HuH-7.5 (cell line): ENCODE measurements around the gene XIRP1.
"Not testable (repeated sequence)": the region's sequence is repeated elsewhere in the genome, so short reads cannot be mapped to it uniquely, and the experiment has no call there.

Experiments used
- DNase-seq: peaks from one replicate; pipeline ENCODE4 v3.0.0; 2011; ENCODE audit warnings: low spot score

Gene XIRP1

GRCh38 chr3:39185326-39185958 is 7.0 kb downstream of the XIRP1 start:
- DNase-seq, result no peak

DNA sequence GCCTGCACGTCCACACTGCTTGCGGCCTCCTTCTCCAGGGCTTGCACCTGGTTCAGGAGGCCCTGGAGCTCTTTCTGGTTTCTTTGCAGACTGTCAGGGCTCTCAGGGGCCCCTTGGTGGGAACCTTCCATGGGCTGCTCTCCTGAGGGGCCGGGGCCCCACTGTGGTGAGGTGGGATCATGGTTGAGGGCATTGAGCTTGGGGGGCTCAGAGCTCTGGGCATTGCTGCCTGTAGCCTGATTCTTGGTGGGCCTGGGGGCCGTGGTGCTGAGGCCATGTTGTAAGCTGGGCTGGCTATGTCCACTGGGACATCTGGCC is 7.5 kb downstream of the XIRP1 start:
- DNase-seq, result no peak

GRCh38 chr3:39184081-39184967 is 8.1 kb downstream of the XIRP1 start:
- DNase-seq, result no peak

DNA sequence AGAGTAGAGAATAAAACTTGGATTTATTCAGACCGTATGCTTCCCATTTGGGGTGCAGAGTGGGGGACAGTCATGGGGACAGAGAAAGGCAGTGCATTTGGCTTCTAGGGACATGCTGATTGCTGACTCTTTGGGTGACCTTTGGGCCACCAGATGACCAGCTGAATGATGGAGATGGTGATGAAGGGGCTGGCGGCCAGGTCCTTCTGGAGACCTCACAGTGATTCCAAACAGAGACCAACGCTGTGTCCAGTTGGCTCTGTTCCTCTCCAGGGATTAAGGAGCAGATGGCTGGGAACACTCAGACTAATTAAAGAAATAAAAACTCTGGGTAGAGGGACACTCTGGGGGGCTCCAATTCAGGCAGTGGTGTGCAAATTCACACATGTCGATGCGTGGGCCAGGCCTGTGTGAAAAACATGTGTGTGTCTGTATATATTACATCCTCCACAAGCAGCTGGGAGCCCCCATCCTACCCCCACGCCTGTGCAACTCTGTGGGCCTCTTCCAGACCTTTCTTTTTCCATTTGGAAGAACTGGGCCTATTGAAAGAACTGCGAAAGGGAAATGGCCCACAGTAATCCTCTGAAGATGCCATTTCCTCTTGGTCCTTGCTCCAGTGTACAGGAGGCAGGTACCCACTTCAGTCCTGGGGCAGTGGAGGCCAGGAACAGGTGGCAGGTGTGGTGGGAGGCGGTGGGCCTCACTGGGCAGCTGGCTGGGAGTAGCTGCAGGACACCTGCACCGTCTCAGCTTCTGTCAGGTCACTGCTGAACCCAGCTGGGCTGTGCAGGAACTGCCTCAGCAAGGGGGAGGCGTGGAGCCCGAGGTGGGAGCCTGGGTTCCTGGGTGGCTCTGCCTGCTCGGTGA is 8.9 kb downstream of the XIRP1 start:
- no peak for DNase-seq

GRCh38 chr3:39181408-39182335 is 10.7 kb downstream of the XIRP1 start:
- no peak for DNase-seq

DNA sequence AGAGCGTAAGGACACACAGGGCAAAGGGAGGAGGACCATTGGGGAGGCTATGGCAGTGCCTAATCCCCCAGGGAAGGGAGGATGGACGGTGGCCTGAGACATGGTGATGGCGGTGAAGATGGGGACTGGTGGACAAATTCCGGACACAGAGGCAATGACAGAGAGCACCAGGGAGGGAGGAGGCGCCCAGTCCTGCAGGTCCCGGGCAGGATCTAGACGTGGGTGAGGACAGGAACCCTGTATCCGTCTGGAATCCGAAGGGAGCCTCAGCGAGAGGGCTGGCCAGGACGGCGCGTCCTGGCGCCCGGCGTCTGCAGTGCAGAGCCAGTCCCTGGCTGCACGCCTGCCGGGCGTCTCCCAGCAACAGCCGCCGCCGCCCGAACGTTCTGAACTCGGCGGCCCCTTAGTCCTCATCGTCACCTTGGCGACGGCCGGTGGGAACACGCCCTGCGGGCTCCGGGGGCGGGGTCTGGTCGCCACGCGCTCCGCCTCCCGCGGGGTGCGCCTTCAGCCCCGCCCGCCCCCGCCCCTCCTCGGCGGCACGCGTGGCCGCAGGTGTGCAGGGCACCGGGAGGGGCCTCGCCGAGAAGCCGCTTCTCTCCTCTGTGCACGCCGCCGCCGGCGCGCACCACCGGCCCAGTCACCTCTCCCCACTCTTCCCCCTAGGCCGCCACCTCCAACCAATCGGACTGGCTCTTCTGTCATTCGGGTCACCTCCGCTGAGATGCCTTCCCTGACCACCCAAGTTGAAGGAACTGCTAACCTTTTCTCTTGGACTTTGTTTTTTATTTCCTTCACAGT is 11.6 kb downstream of the XIRP1 start:
- DNase-seq, result peak; percentile 94

- no peak for DNase-seq
Measured at GRCh38 chr3:39180183-39180545, 12.2 kb downstream of the XIRP1 start.

- no peak for DNase-seq
Measured at GRCh38 chr3:39178553-39178952, 13.8 kb downstream of the XIRP1 start.

DNA sequence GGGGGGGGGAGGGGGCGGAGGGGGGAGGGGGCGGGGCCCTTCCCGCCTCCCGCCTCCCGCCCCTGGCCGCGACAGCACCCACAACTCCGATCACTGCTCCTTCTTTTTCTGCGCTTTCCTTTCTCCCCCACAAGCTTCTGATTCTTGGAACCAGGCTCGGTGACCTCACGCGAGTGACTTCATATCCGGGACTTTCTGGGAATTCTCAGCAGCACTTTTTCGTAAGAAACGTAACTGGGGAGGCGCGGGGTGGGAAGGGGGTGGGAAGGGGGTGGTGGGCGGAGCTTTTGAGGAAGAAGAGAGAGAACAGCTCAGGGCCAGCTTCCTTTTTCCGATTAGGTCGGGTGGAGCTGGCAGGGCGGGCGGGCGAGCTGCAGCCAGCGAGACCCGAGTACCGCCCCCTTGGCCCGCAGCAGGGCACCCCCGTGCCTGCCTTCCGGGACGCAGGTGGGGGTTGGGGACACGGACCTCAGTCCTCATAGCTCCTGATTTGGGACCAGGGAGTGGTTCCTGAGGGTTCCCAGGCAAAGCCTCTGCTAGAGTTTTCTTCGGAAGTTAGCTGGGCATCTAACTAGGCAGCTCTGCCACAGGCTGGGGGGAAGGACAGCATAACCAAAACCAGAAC is 14.6 kb downstream of the XIRP1 start:
- peak; percentile 93 for DNase-seq

- no peak for DNase-seq
Measured at GRCh38 chr3:39176025-39176714, 16.2 kb downstream of the XIRP1 start.

DNA sequence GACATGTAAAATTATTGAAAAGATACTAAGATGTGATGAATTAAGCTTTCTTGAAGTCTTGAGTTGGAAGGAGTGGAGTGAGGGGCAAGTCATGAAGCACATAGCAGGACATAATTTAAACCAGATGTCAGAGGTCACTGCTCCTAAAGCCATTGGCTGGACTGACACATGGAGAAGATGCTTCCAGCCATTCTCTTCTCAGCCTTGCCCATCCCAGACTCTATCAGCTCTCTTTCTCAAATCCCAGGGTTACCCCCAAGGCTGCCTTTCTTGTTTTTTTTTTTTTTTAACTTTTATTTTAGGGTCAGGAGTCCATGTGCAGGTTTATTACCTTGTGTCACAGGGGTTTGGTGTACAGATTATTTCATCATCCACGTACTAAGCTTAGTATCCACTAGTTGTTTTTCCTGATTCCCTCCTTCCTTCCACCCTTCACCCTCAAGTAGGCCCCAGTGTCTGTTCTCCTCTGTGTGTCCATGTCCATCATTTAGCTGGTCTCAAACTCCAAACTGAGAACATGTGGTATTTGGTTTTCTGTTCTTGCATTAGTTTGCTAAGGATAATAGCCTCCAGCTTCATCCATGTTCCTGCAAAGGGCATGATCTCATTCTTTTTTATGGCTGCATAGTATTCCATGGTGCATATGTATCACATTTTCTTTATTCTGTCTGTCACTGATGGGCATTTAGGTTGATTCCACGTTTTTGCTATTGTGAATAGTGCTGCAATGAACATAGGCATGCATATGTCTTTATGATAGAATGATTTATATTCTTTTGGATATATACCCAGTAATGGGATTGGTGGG is 18.9 kb downstream of the XIRP1 start:
- no peak for DNase-seq

DNA sequence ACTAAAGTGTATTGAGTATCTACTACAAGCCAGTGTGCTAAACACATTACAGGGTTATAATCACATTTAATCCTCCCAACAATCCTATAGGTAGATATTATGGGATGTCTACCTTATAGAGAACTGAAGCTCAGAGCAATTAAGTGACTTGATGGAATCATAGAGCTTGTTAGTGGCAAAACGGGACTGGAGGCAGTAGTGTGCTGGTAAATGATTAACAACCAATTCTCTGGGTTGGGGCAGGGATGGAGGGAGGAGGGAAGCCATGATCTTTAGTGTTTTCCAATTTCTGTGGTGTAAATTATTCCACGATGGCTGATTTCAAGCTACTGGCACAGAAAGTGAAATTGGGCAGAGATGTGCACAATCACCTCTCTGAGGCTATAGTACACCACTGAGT is 20.5 kb downstream of the XIRP1 start:
- no peak for DNase-seq

DNA sequence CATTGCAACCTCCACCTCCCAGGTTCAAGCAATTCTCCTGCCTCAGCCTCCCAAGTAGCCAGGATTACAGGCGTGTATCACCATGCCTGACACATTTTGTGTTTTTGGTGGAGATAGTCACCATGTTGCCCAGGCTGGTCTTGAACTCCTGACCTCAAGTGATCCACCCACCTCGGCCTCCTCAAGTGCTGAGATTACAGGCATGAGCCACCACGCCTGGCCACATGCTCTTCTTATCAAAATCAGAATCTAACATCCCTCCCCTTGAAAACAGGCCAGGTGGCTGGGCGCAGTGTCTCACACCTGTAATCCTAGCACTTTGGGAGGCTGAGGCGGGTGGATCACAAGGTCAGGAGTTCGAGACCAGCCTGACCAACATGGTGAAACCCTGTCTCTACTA is 21.5 kb downstream of the XIRP1 start:
- DNase-seq, result not testable (repeated sequence)

GRCh38 chr3:39170461-39170860 is 21.9 kb downstream of the XIRP1 start:
- no peak for DNase-seq

- no peak for DNase-seq
Measured at GRCh38 chr3:39169712-39170111, 22.7 kb downstream of the XIRP1 start.

DNA sequence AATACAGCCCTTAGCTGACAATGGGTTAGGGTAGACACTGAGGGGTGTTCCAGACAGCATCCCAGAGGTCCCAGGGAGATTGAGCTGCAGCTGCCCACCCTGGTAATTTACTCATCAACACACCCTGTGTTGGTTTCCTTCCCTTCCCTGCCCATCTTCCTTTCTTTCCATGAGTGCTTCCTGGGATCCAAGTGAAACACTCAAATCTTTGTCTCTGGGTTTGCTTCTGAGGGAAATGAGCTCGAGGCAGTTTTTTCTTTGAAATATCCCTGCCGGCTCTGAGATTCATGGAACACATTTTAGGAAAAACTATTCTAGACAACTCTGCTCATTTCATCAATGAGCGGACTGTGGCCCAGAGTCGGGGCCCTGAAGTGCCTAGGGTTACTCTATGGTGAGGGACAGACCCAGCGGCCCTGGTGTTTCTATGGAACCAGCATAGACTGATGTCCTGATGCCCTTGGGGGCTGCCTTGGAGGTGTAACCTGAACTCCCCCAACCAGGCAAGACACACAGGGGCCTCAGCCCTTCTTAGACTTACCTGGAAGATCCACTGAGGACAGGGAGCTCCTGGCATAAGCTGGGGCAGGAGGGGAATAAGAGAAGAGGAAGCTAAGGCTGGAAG is 24.1 kb downstream of the XIRP1 start:
- DNase-seq, result no peak

DNA sequence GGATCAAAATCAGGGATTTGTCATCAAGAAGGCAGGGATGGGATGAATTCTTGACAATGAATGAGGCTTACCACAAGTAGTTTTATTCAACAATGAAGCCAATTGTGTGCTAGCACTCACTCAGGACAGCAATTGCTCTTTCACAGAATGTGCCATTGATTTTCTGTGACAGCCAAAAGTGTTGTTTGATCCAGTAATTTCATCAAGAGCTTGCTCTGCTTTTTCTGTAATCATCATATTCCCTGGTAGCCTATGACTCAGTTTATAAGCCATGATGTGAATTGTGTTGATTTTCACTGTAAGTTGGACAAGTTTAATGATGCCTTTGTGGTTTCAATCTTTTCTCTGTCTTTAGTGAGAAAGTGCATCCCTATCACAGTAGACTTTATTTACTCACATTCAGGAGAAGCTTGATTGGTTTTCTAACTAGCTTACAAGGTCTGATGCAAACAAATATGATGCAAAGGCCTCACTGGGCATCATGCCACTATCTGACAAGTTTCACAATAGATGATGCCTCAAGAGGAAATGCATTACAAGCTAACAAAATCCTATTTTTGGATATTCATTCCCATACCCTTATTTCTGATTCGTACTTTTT is 25.4 kb downstream of the XIRP1 start:
- DNase-seq, result no peak

- no peak for DNase-seq
Measured at GRCh38 chr3:39166134-39166710, 26.2 kb downstream of the XIRP1 start.
